NCI-H526 treated with DMSO at 0.1 percent for 48 hours (cell line): ENCODE results near the gene UBL7.
"Not testable (repeated sequence)": the region's sequence is repeated elsewhere in the genome, so short reads cannot be mapped to it uniquely, and the experiment has no call there.

Experiments used
- DNase-seq: peaks from one replicate; lab custom pipeline; 2025; lab: John Stamatoyannopoulos, UW

The UBL7 gene

GRCh38 chr15:74463634-74464033 lies 2.7 kb upstream of the UBL7 start:
- no peak for DNase-seq

GRCh38 chr15:74461847-74462511 lies 1.0 kb upstream of the UBL7 start:
- peak; percentile 12 for DNase-seq

GRCh38 chr15:74460298-74460697 lies 662 bp downstream of the UBL7 start:
- no peak for DNase-seq

- not testable (repeated sequence) for DNase-seq
These were observed 1.2 kb downstream of the UBL7 start for GRCh38 chr15:74459798-74460197.

GRCh38 chr15:74458473-74458872 lies 2.5 kb downstream of the UBL7 start:
- no peak for DNase-seq

GRCh38 chr15:74457036-74457435 lies 3.9 kb downstream of the UBL7 start:
- not testable (repeated sequence) for DNase-seq

- DNase-seq, result no peak
These were observed 6.0 kb downstream of the UBL7 start for GRCh38 chr15:74454764-74455500.

- DNase-seq, result no peak
These were observed 6.8 kb downstream of the UBL7 start for GRCh38 chr15:74453925-74454763.

- DNase-seq, result no peak
These were observed 8.8 kb downstream of the UBL7 start for GRCh38 chr15:74451861-74452835.

GRCh38 chr15:74451322-74451721 lies 9.6 kb downstream of the UBL7 start:
- no peak for DNase-seq

- DNase-seq, result no peak
These were observed 11.2 kb downstream of the UBL7 start for GRCh38 chr15:74449643-74450205.

- DNase-seq, result no peak
These were observed 11.9 kb downstream of the UBL7 start for GRCh38 chr15:74449095-74449494.

GRCh38 chr15:74445816-74446763 lies 14.9 kb downstream of the UBL7 start:
- DNase-seq, result no peak

GRCh38 chr15:74444106-74445062 lies 16.6 kb downstream of the UBL7 start:
- DNase-seq, result no peak

- no peak for DNase-seq
These were observed 17.7 kb downstream of the UBL7 start for GRCh38 chr15:74443100-74443909.

- no peak for DNase-seq
These were observed 18.4 kb downstream of the UBL7 start for GRCh38 chr15:74442604-74443003.

- no peak for DNase-seq
These were observed 18.9 kb downstream of the UBL7 start for GRCh38 chr15:74442063-74442462.
